HepG2 (cell line): ENCODE data around the gene DRAXIN. TPM values are rescaled to one million over a fixed set of nuclear protein-coding genes. Genes with fewer than 3 reads are reported as not detected.

Source experiments
- ATAC-seq: fragments of 200-7000 bp; cut with Tn5 transposase; 3 replicates; pipeline ENCODE4 v1.9.1; 2020; ENCODE audit warnings: mild to moderate bottlenecking, moderate library complexity
- BruUV-seq: library from RNA; stranded (reverse); fragments of 400-500 nt; replicated peaks from 2 replicates; lab custom pipeline; 2021; lab: Mats Ljungman, UMichigan
- CTCF ChIA-PET: fragments of 300-600 bp; formaldehyde crosslinking; extraction: SDS; loops from one replicate; lab custom pipeline; 2021; ENCODE audit warnings: low total read pairs, inconsistent platforms, low intra/inter-chr PET ratio; lab: Yijun Ruan, JAX
- POLR2A ChIA-PET: fragments of 350-600 bp; sonication (Branson Sonifier 250); formaldehyde crosslinking; loops from one replicate; lab custom pipeline; 2020; ENCODE audit warnings: antibody characterized with exemption, inconsistent platforms; lab: Yijun Ruan, JAX
- DNase-seq: peaks from one replicate; pipeline ENCODE4 v3.0.0-alpha.2; 2015; ENCODE audit warnings: low spot score
- FAIRE-seq: peaks from 3 replicates; lab custom pipeline; 2011; peaks lifted over from hg19 to GRCh38; lab: Jason Lieb, UNC
- H2AFZ ChIP-seq: one replicate; pipeline ENCODE4 v1.6.1; 2011; ENCODE audit warnings: low read length, inconsistent platforms
- H3K27ac ChIP-seq: fragments of 300-600 bp; 3 replicates; pipeline ENCODE4 v1.8.0; 2011; ENCODE audit warnings: mixed run types, mild to moderate bottlenecking, mixed read lengths, low read length, inconsistent platforms; ENCODE audit not compliant: insufficient read depth; ENCODE audit errors: extremely low read length
- H3K27me3 ChIP-seq, 2 experiments: fragments of 200-600 bp in 1 of 2; 2 replicates in 1 of 2; 3 replicates in 1 of 2; pipeline versions ENCODE4 v1.6.0 to v1.8.0; 2011; ENCODE audit warnings: low read length in 2 of 2, mild to moderate bottlenecking in 2 of 2, moderate library complexity in 2 of 2, inconsistent platforms in 1 of 2; ENCODE audit not compliant: insufficient read depth in 2 of 2, control insufficient read depth in 1 of 2
- H3K36me3 ChIP-seq, 2 experiments: fragments of 200-600 bp in 1 of 2; replicated peaks in 1 of 2; 2 replicates in 1 of 2; 3 replicates in 1 of 2; pipeline versions ENCODE4 v1.5.1 to v1.8.0; 2011; ENCODE audit warnings: low read length in 2 of 2, inconsistent platforms in 1 of 2; ENCODE audit not compliant: insufficient read depth in 2 of 2, control insufficient read depth in 1 of 2
- H3K4me1 ChIP-seq: 2 replicates; pipeline ENCODE4 v1.5.1; 2012; ENCODE audit warnings: low read length, inconsistent platforms; ENCODE audit not compliant: insufficient read depth
- H3K4me2 ChIP-seq: 2 replicates; pipeline ENCODE4 v1.6.0; 2011; ENCODE audit warnings: low read depth, low read length, inconsistent platforms
- H3K4me3 ChIP-seq, 3 experiments: fragments of 200-600 bp in 1 of 3; sonication (generic), shearing (Covaris generic) in 1 of 3; replicated peaks in 1 of 3; 2 replicates each; pipeline ENCODE4 v1.5.1; 2011 to 2016; ENCODE audit warnings: low read length in 3 of 3, inconsistent platforms in 2 of 3, low read depth in 2 of 3, mild to moderate bottlenecking in 2 of 3, control low read depth in 1 of 3, mixed read lengths in 1 of 3; ENCODE audit not compliant: insufficient read depth in 1 of 3
- H3K79me2 ChIP-seq: one replicate; pipeline ENCODE4 v1.6.1; 2011; ENCODE audit warnings: low read length, inconsistent platforms; ENCODE audit not compliant: insufficient read depth
- H3K9ac ChIP-seq: 2 replicates; pipeline ENCODE4 v1.6.0; 2011; ENCODE audit warnings: mild to moderate bottlenecking, low read depth, low read length, inconsistent platforms; ENCODE audit not compliant: insufficient read depth
- H3K9me3 ChIP-seq: 2 replicates; pipeline ENCODE4 v1.5.1; 2012; ENCODE audit warnings: mild to moderate bottlenecking, low read length
- H4K20me1 ChIP-seq: 2 replicates; pipeline ENCODE4 v1.6.0; 2011; ENCODE audit warnings: inconsistent platforms, mild to moderate bottlenecking, low read length, moderate library complexity; ENCODE audit not compliant: insufficient read depth
- FOSL1 ChIP-seq: sonication (generic); formaldehyde crosslinking; IDR thresholded peaks from 2 replicates; pipeline ENCODE4 v1.9.0; 2021; ENCODE audit warnings: missing genetic modification reagents, borderline replicate concordance
- JUN ChIP-seq: sonication (generic); formaldehyde crosslinking; IDR thresholded peaks from 2 replicates; pipeline ENCODE4 v1.4.0; 2020; ENCODE audit warnings: mild to moderate bottlenecking, missing genetic modification reagents
- MAFG ChIP-seq: sonication (generic); formaldehyde crosslinking; IDR thresholded peaks from 2 replicates; pipeline ENCODE4 v1.5.1; 2020; ENCODE audit warnings: mild to moderate bottlenecking, missing genetic modification reagents
- MED1 ChIP-seq: sonication (generic); formaldehyde crosslinking; IDR thresholded peaks from 2 replicates; pipeline ENCODE4 v1.4.0; 2020; ENCODE audit warnings: missing genetic modification reagents
- PAX8 ChIP-seq: sonication (generic); formaldehyde crosslinking; IDR thresholded peaks from 2 replicates; pipeline ENCODE4 v1.8.0; 2022; ENCODE audit warnings: mild to moderate bottlenecking, missing genetic modification reagents, borderline replicate concordance
- SALL1 ChIP-seq: sonication (generic); formaldehyde crosslinking; IDR thresholded peaks from 2 replicates; pipeline ENCODE4 v1.8.0; 2022; ENCODE audit warnings: mild to moderate bottlenecking, missing genetic modification reagents
- ZNF101 ChIP-seq: sonication (generic); formaldehyde crosslinking; IDR thresholded peaks from 2 replicates; pipeline ENCODE4 v1.4.0; 2020; ENCODE audit warnings: mild to moderate bottlenecking, low read depth, missing genetic modification reagents, borderline replicate concordance
- ZSCAN22 ChIP-seq: sonication (generic); formaldehyde crosslinking; IDR thresholded peaks from 2 replicates; pipeline ENCODE4 v1.4.0; 2020; ENCODE audit warnings: mild to moderate bottlenecking, missing genetic modification reagents
- WGBS: methylation state at CpG from one replicate; pipeline ENCODE4 v1.1.6; 2017; ENCODE audit warnings: low lambda C conversion rate; 5-methylcytosine and 5-hydroxymethylcytosine counted together
- in situ Hi-C: cut with HindIII; loops from 2 replicates; pipeline ENCODE4 v1.10.0; 2017; ENCODE audit warnings: low pct_unique_long_range_greater_than_20kb; ENCODE audit not compliant: extremely low pct_ligation_motif_present
- intact Hi-C: fragments of 100-400 bp; cut with micrococcal nuclease; formaldehyde crosslinking; loops from one replicate; pipeline ENCODE4 v1.10.0; 2022; ENCODE audit not compliant: unreplicated experiment
- polyA plus RNA-seq, 8 experiments: library from polyadenylated mRNA; depleted of rRNA in 3 of 8; stranded (reverse) in 7 of 8; unstranded in 1 of 8; fragments of >200 nt; fragmentation: Illumina TruSeq in 4 of 8; extraction: Trizol in 4 of 8; gene quantifications; 2 replicates each; pipeline versions ENCODE4 v1.2.1 to v1.2.3, GENCODE V29; 2011 to 2016; ENCODE audit warnings: low read depth in 4 of 8, missing spikeins in 1 of 8, mixed read lengths in 1 of 8; ENCODE audit not compliant: insufficient read depth in 1 of 8
- total RNA-seq, 5 experiments: library from RNA; depleted of rRNA; stranded (reverse); fragments of >200 nt; fragmentation: Illumina TruSeq; extraction: Trizol; gene quantifications; 2 replicates each; pipeline ENCODE4 v1.2.3, GENCODE V29; 2016; ENCODE audit warnings: low read depth in 1 of 5
- TF ChIP-seq, protein P1 (sequence below): sonication (generic); formaldehyde crosslinking; IDR thresholded peaks from 2 replicates; pipeline ENCODE4 v1.8.1; 2023; ENCODE audit warnings: mild to moderate bottlenecking, moderate library complexity, missing genetic modification reagents
- TF ChIP-seq, protein P2 (sequence below), 2 experiments: fragments of 450-650 bp in 1 of 2; sonication (generic) in 1 of 2; formaldehyde crosslinking in 1 of 2; IDR thresholded peaks; 2 replicates each; pipeline versions ENCODE4 v1.6.1 to v1.8.0; 2016 to 2022; ENCODE audit warnings: antibody characterized with exemption in 1 of 2, mild to moderate bottlenecking in 1 of 2, missing genetic modification reagents in 1 of 2

The DRAXIN gene
- total and polyA plus RNA-seq, 2 of the 13 experiments (the other 11 are each of a cell fraction or from before 2014, with no cell fraction given), result 0.02 TPM; not detected in 1

DNA sequence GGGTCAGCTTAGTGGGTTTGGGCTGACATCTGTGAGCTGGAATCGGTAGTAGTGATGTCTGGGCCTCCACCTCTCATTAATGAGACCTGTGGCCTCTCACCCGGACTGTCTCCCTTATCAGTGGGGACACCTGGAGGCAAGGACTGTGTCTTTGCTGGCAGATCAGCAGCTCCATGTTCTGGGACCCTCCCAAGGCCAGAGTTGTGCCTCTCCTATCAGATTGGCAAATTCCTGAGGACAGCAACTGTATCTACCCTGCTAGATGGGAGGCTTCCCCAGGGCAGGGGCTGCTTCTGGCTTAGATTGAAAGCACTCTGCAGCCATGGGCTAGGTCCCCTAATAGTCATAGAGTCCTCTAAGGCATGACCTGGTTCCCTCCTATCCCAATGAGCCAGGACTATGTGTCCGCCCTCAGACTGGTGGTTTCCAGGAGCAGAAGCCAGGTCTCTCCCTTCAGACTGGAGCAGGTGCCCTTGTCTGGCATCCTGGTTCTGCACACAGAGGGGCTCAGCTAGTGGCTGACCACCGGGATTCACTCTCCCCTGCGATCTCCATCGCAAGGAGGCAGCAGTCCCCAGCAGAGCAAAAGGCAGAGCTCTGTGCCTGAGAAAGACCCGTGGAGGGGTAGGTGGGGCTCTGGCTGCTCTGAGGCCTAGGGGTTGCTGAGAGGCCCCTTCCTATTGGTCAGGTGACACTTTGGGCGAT, 5.8 kb downstream of the DRAXIN start:
- Histone ChIP-seq H3K9ac (no peak overlapping the region), H3K4me2 (no peak overlapping the region), H2AFZ (no peak overlapping the region), H3K9me3 (no peaks in the 10 kb centered on the region), H3K36me3 (no peaks in the 10 kb centered on the region), H3K4me1 (no peaks in the 10 kb centered on the region), H3K79me2 (no peaks in the 10 kb centered on the region), H4K20me1 (no peaks in the 10 kb centered on the region), H3K27ac (no peak overlapping the region), H3K27me3 (peaks cover 12 to 65% of the 10 kb centered on the region in 2 experiments), H3K4me3 (no peak overlapping the region)
- intact Hi-C loops (no loop called here), in situ Hi-C loops (loop anchor here (10.0 kb wide), 1 partner anchor 57 kb away; no protein-coding TSS in a partner anchor)
- no TSS peak for BruUV-seq
- ChIA-PET POLR2A (no interaction called here), CTCF (no interaction called here)
- 0% methylated on average over 1 of the region's 8 CpGs for WGBS
- DNase-seq (no peak), FAIRE-seq (no peak), ATAC-seq (no peak)
- TF ChIP-seq, protein P1, sequence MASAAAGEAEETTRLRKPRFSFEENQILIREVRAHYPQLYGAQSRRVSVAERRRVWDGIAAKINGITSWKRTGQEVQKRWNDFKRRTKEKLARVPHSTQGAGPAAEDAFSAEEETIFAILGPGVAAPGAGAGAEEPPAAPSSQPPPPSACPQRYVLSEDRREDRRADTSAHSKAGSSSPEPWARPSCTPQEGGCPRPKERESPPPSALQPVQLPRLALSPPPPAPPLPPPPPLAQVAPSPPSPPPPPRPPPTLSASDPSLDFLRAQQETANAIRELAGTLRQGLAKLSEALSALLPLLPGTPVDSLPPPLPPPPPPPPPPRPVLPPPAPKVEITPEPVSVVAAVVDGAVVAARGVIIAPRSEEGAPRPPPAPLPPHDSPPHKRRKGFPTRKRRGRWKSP (CRISPR knock-in tag), result no peak
- TF ChIP-seq SALL1 (CRISPR knock-in tag) (no peak), MAFG (CRISPR knock-in tag) (no peak), FOSL1 (CRISPR knock-in tag) (no peak), PAX8 (CRISPR knock-in tag) (no peak), MED1 (CRISPR knock-in tag) (no peak), ZSCAN22 (no peak), ZNF101 (CRISPR knock-in tag) (no peak), JUN (CRISPR knock-in tag) (no peak)
- TF ChIP-seq, protein P2, sequence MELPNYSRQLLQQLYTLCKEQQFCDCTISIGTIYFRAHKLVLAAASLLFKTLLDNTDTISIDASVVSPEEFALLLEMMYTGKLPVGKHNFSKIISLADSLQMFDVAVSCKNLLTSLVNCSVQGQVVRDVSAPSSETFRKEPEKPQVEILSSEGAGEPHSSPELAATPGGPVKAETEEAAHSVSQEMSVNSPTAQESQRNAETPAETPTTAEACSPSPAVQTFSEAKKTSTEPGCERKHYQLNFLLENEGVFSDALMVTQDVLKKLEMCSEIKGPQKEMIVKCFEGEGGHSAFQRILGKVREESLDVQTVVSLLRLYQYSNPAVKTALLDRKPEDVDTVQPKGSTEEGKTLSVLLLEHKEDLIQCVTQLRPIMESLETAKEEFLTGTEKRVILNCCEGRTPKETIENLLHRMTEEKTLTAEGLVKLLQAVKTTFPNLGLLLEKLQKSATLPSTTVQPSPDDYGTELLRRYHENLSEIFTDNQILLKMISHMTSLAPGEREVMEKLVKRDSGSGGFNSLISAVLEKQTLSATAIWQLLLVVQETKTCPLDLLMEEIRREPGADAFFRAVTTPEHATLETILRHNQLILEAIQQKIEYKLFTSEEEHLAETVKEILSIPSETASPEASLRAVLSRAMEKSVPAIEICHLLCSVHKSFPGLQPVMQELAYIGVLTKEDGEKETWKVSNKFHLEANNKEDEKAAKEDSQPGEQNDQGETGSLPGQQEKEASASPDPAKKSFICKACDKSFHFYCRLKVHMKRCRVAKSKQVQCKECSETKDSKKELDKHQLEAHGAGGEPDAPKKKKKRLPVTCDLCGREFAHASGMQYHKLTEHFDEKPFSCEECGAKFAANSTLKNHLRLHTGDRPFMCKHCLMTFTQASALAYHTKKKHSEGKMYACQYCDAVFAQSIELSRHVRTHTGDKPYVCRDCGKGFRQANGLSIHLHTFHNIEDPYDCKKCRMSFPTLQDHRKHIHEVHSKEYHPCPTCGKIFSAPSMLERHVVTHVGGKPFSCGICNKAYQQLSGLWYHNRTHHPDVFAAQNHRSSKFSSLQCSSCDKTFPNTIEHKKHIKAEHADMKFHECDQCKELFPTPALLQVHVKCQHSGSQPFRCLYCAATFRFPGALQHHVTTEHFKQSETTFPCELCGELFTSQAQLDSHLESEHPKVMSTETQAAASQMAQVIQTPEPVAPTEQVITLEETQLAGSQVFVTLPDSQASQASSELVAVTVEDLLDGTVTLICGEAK (IDR thresholded peaks at IDR 0.05), result no peak
- TF ChIP-seq, protein P2 (CRISPR knock-in tag; IDR thresholded peaks at IDR 0.05), result no peak
